Activated T-cell treated with anti-CD3 and anti-CD28 coated beads, Interleukin-2, amount 50 U/mL, for 48 hours (primary cell): Measurements from ENCODE around the gene IPCEF1.

Experiments used
- DNase-seq, 2 experiments: peaks; one replicate each; pipeline ENCODE4 v3.0.0-alpha.2; 2020

Gene IPCEF1

DNA sequence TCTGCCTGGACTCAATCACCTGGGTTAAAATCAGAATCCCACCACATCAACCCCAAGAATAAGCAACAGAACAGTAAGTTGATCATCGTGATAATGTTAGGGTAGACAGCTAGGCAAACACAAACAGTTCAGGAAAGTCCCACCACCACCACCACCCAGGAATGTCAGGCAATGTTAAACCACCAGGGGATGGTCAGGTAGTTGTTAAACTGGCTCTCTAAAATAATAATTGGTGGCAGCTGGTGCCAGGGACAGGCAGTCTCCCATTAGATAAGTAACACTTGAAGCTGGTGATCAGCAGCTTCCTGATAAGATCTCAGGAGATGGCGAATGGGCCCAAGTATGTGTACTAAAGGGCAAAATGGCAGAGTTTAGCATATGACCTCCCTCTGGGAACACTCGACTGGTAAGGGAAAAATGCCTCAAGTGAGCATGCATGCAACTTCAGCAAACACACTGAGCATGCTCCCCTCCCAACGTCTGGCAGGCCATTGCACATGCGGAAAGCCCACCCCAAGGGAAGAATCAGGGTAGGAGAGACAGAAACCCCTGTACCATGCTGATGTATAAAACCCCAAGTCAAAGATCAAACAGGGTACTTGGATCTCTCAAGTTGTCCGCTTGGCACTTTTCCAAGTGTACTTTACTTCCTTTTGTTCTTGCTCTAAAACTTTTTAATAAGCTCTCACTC is 66.6 kb downstream of the IPCEF1 start:
- DNase-seq = no peak

DNA sequence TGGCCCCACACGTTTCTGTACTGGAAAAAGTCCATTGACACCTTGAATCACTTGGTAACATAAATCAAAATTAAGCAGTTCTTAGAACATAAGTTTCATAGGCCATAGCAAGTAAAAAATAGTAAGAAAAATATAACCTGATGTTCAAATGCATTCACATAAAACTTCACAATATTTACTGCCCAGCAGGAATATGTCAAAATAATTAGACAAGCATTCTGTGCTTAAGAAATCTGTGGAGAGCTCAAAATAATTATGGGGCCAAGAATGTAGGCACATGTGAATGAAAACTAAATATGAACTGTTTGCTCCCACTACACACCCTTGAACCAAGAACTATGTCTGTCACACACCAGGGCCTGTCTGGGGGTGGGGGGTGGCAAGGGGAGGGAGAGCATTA is 70.8 kb downstream of the IPCEF1 start:
- DNase-seq = no peak

DNA sequence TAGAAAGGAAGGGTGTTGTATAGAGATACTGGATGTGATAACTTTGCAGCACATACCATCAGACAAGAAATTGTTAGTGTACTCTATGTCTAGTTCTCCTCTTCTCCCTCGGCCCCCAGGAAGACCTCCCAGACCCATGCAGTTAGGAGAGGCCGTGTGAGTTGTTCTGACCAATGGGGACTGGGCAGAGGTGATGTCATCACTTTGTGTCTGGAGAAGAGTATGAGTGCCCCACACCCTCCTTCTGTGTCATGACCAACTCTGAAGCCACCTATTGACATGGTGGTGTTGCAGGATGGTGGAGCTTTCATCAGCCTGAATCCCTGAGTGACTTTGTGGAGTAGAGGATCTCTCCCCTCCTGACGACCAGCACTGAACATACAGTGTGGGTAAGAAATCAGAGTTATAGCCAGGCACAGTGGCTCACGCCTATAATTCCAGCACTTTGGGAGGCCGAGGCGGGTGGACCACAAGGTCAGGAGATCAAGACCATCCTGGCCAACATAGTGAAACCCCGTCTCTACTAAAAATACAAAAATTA is 72.2 kb downstream of the IPCEF1 start:
- DNase-seq = no peak

DNA sequence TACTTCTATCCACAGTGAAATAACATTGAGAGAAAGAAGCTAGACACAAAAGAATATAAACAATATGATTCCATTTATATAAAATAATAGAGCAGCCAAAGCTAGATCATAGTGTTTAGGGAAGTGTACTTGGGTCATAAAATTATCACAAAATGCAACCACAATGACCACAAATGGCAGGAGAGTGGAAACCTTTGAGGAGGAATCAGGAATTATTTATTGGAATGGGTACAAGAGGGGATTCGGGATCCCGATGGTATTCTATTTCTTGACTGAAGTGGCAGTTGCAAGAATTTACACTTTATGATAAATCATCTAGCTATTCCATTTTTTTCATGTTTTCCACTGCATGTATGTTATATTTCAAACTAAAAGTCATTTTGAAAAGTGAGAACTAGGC is 76.1 kb downstream of the IPCEF1 start:
- no peak for DNase-seq

DNA sequence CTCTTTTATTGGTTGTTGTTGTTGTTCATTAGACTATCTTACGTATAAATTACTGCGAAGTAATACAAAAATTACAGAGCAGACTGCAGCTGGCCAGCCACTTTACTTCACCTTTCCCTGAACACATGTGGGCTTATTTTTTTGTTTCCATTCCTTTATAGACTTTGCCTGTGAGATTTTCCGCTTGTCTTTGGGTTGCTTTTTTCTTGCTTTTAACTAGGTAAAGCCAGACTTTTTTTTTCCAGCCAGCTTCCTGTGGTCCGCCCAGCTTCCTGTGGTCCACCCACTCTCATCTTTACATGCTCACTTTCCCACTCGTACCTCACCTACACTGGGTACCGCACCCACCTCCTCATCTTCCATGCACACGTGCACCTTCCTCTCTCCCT is 79.0 kb downstream of the IPCEF1 start:
- peak in 1 of 2 experiments; percentile 32 for DNase-seq

DNA sequence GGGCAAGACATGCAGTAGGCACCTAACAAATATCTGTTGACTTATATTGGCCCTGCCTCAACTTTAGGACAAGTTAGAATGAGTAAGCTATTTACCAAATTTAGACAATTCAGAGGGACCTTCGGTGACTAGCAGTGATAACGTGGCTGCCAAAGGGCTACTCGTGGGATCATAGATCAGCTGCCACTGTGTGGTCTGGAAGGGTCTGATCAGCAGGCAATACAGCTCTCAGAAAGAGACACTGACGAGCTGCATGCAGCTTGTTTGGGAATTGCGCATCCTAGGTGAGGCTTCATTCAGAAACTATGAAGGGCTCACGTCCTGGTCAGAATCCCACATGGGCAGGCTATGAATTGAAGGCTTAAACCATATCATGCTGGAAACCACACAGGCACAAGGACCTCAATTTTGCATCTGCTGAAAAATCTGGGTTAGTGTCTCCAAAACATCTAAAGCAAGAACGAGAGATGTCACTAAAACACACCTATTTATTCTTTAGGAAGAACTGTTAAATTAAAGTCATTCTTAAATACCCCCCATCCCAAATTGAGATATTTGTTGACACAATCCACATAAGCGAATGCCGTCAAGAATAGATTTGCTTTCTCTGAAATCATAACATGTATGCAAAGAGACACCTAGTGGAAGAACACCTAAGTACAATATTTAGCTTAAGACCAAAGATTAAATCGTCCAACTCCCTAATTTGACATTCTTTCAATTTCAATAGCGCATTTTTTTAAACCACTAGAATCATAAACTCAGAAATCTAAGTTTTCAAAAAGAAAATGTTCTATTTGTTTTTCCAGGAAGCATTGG is 79.6 kb downstream of the IPCEF1 start:
- no peak for DNase-seq

DNA sequence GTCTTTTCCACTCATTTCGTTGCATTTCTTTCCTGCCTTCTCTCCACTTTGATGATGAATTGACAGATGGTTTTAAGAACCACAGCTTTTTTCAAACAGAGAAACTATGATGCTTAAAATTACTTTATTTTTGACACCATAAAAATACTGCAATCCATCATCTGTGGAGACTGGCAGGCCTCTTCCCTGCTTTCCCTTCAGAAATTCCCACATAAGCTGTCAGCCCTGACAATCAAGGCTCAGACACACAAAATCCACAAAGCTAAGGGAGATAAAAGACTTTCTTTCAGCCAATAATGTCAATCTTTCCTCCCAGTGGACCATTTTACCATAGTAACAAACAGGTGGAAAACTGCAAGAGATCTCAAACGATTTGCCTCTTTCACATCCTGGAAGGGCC is 82.4 kb downstream of the IPCEF1 start:
- no peak for DNase-seq

DNA sequence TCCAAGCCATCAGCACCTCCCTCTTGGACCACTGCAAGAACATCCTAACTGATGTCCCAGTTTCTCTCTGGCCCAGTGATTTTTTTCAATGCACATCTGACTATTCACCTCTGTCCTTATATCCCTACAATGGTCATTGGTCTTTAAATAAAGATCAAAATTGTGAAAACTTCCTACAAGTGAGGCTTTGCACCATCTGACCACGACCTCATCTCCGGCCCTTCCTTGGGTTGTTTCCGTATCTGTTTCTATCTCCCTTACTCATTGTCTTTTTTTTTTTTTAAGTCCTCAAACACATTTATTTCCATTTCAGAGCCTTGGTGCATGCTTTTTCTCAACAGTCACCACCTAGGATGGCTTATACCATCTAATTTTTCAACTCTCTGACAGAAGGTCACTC is 88.1 kb downstream of the IPCEF1 start:
- DNase-seq = no peak

DNA sequence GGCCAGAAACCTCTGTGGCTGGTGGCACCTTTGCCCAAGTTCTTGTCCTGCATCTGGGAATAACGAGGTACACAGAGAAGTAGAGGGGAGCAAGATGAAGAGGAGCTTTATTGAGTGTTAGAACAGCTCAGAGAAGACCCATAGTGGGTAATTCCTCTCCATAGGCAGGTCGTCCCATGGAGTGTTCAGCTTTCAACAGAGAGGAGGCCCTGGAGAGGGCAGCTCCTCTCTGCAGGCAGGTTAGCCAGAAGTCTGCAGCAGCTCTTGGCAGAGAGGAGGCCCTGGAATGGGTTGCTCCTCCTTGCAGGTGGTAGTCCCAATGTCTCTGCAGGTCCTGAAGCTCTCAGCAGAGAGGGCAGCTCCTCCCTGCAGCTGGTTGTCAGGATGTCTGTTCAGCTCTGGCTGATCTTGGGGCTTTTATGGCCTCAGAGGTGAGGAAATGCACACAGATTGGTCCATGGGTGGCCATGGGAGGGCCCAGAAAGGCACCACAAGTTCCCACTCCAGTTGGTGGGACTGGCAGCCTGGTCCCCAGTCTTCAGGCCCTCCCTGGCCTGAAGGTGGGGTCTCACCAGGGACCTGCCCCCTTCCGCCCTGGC is 89.0 kb downstream of the IPCEF1 start:
- DNase-seq = no peak

DNA sequence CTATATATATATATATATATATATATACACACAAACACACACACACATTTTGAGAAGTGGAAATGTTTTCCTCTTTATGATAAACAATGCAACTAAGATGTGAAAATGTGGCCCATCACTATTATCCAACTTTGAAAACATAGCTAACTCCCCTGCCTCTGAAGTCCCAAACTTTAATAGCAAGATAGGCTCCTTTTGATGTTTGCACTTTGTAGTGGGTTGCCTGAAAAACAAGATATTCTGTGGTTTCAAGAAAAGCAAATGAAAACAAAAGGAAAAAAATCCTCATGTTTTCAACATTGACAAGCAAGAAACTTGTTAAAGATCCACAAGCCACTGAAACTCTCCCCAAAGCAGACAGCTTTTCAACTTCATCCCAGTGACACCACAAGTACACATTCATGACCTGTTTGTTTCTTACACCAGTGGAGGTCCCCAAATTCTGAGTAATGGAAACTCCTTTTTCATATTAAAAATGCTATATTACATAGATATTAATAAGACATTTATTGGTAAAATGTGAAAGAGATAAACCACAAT is 90.0 kb downstream of the IPCEF1 start:
- DNase-seq = no peak

DNA sequence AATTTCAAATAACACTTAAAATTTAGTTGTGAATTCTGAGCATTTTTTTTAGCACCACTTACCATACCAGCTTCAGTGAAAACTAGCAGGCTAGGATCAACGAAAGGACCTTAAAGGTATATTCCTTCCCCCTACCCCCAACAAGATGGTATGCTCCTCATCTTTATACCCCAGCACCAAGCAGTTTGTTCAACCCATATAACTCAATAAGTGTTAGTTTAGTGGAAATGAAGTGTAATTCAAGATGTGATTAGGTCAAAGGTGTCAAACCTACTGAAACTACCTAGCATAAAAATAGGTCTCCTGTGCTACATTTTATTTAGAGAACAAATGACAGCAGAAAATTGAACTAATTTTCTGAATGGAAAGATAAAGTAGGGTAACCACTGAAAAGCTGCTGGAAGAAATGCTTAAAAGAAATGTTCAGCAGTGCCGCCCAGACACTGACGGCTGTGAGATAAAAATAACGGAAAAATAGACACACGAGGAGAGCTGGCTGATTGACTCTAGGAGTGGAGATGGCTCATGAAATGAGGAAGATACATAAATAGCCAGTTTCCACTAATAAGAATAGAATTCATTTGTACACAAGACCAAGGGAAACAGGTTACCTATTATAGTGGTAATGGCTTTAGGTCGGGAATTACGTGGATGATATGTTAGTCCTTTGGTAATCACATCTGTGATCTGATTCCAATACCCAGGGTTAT is 94.8 kb downstream of the IPCEF1 start:
- no peak for DNase-seq

DNA sequence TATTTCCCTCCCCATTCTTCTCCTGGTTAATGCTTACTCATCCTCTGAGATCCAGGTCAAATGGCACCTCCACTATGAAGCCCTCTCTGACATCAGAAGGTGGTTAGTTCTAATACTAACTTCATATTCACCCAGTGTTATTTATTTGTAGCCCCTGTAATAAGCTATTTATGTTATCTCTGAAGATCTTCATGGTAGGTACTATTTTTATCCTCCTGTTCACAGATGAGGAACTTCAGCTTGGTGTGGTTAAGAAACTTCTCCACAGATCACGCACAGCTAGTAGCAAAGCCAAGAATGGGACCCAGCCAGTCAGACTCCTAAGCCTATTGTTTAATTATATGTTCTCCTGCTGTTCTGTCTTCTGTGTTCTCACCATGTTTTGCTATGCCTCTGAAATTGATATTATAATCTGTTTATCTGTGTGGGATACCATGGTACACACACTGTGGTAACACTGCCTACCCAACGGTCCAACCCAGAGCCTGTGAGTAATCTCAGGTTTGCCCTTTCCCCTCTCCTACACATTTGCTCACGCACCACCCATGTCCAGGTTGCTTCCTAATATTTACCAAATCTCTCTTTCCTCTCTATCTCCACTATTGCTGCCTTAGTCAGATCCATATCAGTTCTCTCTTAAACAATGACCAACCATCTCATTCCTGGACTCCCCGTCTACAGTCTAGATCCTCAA is 98.4 kb downstream of the IPCEF1 start:
- no peak for DNase-seq

DNA sequence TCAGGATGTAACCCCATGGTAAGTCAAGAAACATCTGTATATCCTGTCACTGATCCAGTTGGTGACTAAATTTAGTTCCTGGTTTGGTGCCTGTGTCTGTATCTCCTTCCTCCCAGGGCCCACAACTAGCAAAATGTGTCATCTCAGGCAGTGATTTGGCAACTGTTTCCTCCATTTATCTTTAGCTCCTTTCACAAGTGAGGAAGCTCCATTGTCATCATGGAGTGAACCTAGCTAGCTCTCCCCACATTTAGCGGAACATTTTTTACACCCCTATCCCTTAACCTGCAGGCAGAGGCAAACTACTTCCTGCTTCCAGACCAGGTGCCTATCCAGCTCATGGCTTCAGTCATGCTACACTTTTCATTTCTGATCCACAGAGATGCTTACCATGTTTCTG is 99.5 kb downstream of the IPCEF1 start:
- no peak for DNase-seq

DNA sequence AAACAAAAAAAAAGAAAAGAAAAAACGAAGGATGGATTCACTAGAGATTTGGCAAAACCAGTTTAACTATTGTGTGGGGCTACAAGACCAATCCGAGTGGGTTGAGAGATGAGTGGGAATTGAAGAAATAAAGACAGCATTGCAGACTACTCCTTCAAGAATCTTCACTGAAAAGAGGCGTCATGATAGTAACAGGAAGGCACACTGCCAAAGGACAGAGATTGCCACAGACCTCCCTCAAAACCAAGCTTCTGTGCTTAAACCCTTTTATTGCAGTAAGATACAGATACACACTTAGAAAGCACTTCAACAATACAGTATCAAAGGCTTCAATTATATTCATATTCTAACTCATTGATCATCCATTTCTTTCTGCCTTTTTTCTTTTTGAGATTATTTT is 103.9 kb downstream of the IPCEF1 start:
- no peak for DNase-seq

DNA sequence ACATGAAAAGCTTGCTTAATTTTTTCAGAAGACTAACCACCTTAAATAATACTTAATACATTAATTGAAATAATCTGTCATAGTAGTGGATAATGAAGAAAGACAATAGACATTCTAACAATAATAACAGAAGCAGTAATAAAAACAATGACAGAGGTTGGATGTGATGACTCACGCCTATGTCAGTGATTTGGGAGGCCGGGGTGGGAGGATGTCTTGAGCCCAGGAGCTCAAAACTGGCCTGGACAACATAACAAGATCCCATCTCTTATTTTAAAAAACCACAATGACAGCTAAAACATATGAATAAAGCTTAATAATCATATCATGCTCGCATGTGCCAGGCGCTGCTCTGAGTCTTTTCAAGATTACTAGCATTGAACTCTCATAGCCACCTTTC is 105.5 kb downstream of the IPCEF1 start:
- no peak for DNase-seq

DNA sequence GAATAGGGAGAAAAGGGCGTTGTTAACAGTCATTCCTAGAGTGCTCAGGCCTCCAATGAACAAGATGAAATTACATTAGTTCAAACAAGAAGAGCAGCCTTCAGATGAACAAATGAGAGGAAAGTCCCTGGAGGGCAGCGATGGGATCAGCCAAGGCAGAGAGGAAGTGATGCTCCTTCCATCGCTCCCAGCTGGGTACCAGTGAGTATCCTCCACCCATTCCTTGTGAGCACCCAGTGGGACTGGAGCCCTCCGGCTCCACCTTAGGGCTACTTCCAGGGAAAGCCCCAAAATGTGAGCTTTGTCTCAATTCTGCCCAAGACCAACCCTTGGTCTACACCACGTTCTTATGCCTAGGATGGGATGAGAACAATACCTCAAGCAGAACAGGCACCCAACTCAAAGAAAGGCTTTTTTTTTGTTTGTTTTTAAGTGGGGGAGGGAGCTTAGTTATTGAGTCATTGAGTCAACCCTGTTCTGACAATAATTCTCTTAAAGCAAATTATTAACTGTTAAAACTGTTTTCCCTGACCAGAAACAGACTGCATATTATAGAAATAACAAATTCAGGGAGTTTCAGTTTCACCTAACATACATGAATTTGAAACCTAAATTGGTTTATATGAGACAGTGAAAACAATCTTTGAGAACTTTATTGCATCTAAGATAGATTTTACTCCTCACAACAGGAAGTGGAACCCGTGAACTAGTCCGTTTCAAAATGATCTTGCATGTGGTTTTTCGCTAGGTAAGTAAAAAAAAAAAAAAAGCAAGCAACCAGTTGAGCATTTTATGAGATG is 106.9 kb downstream of the IPCEF1 start:
- DNase-seq = peak in 1 of 2 experiments; percentile 45

DNA sequence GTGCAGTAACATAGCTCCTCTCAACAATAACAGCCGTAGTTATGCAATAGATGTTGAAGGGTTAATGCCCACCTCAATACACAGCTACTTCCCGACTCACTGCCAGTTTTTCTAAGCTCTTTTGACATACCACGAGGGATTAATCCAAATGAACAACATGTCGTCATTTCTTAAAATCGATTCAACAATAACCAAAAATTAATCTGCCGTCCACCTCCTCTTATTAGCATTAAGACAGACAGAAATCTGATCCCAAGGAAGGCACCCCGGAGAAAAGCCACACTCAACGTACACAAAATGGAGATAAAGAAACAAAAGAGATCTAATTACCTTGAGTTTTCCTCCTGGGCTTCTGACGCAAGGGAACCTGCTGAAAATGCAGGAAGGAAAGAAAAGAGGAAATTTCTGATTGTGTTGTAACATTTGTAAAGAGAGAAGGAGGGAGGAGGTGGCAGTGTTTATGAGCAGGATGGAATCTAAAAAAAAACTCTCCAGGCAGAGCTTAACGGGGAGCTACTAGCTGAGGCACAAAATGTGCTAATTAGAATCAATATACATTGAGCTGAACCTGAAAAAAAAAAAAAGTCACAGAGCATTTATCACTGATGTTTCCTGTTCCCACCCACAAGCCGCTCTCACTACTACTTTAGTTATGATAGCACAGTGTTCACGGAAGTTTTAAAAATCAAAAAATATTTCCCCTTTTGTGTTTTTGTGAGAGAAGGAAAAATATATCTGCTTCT is 109.3 kb downstream of the IPCEF1 start:
- DNase-seq = no peak

DNA sequence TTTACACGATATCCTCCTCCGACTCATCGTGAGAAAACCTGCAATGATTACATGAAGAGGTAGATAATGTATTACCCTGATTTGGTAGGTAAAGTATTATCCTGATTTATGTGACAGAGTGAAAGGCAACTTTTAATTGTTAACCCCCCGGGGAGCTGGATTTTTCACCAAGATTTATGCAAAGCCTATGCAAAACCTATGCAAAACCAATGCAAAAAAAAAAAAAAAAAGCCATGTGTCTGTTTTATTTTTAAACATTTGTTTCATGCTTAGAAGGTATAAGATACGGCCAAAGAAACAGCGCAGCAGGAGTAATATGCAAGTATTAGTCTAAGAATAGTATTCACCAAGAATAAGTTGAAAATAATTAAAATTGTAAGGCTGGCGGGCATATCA is 109.9 kb downstream of the IPCEF1 start:
- no peak for DNase-seq

DNA sequence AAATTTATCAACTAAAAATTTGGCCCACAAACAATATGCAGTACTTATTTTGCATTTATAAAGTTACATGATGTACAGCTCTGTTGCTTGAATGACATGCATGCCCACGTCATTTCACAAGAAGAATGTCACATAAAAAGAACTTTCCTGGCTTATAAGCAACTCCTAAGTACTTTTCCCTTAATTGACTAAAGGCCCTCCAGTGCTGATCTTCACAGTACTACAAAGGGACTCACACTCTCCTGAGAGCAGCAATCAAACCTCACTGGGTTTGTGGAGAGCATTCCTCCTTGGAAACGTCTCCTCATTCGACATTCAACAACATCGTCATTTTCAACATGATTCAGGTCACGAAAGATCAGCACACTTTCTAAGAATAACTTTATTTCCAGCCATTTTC is 111.1 kb downstream of the IPCEF1 start:
- no peak for DNase-seq
